Effector memory CD4-positive, alpha-beta T cell (primary cell): ENCODE results near the gene SLC22A6.
A peak's percentile ranks its signal among the peaks of the same experiment; 100 is the strongest.

Source experiments
- DNase-seq, 3 donors: peaks; one replicate each; pipeline ENCODE4 v3.0.0-alpha.2; 2020
- H3K27ac ChIP-seq: 2 replicates; pipeline ENCODE4 v1.7.0; 2013; ENCODE audit warnings: mild to moderate bottlenecking, low read length, moderate library complexity; ENCODE audit not compliant: insufficient read depth, poor library complexity, severe bottlenecking
- H3K27me3 ChIP-seq: replicated peaks from 2 replicates; pipeline ENCODE4 v1.7.0; 2013; ENCODE audit warnings: mild to moderate bottlenecking, low read length; ENCODE audit not compliant: insufficient read depth, control insufficient read depth, poor library complexity, severe bottlenecking
- H3K36me3 ChIP-seq: 2 replicates; pipeline ENCODE4 v1.7.0; 2013; ENCODE audit warnings: mild to moderate bottlenecking, low read length, moderate library complexity; ENCODE audit not compliant: control insufficient read depth, insufficient read depth
- H3K4me1 ChIP-seq: 2 replicates; pipeline ENCODE4 v1.7.0; 2013; ENCODE audit warnings: low read length, mild to moderate bottlenecking; ENCODE audit not compliant: control insufficient read depth, insufficient read depth, poor library complexity, severe bottlenecking
- H3K4me3 ChIP-seq: 2 replicates; pipeline ENCODE4 v1.7.0; 2013; ENCODE audit warnings: low read length, low read depth, mild to moderate bottlenecking; ENCODE audit not compliant: insufficient read depth, poor library complexity, severe bottlenecking
- H3K9me3 ChIP-seq: 2 replicates; pipeline ENCODE4 v1.7.0; 2013; ENCODE audit warnings: mild to moderate bottlenecking, low read length, moderate library complexity; ENCODE audit not compliant: control insufficient read depth
- total RNA-seq, 3 donors: gene quantifications; one replicate each; lab custom pipeline; 2026; lab: John Stamatoyannopoulos, UW

The SLC22A6 gene, protein sequence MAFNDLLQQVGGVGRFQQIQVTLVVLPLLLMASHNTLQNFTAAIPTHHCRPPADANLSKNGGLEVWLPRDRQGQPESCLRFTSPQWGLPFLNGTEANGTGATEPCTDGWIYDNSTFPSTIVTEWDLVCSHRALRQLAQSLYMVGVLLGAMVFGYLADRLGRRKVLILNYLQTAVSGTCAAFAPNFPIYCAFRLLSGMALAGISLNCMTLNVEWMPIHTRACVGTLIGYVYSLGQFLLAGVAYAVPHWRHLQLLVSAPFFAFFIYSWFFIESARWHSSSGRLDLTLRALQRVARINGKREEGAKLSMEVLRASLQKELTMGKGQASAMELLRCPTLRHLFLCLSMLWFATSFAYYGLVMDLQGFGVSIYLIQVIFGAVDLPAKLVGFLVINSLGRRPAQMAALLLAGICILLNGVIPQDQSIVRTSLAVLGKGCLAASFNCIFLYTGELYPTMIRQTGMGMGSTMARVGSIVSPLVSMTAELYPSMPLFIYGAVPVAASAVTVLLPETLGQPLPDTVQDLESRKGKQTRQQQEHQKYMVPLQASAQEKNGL
- 0 reads per million in 3 donors for total RNA-seq

DNA sequence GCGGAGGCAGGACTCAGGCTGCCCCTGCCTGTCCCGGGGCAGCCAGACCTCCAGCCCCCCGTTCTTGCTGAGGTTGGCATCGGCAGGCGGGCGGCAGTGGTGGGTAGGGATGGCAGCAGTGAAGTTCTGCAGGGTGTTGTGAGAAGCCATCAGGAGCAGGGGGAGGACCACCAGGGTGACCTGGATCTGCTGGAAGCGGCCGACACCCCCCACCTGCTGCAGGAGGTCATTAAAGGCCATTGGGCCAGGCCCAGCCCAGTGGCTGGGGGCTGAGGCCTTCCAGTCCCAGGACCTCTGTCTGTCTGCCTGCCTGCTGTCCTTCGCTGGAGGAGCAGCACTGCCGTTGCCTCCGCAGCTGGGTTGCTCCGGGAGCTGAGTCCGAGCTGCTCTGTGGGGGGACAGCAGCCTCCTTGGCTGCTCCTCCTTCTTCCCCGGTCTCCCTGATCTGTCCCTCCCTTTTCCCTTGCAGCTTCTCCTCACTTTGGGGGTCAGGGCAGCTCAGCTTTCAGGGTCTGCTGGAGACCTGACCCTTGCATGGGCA is at the start of gene SLC22A6:
TSS of gene SLC22A6 (minus strand) at position 517 of the 541 bp plus-strand sequence. CDS start at position 240, 277 bp downstream.
- no peak for DNase-seq
- no peaks in the 10 kb centered on the region for H3K4me1 ChIP-seq
- no peak within 1 kb of the TSS for H3K27ac ChIP-seq
- H3K4me3 ChIP-seq: no peak within 1 kb of the TSS
- H3K36me3 ChIP-seq: no peaks in the 10 kb centered on the region
- H3K9me3 ChIP-seq: no peaks in the 10 kb centered on the region
- no peaks in the 10 kb centered on the region for H3K27me3 ChIP-seq

DNA sequence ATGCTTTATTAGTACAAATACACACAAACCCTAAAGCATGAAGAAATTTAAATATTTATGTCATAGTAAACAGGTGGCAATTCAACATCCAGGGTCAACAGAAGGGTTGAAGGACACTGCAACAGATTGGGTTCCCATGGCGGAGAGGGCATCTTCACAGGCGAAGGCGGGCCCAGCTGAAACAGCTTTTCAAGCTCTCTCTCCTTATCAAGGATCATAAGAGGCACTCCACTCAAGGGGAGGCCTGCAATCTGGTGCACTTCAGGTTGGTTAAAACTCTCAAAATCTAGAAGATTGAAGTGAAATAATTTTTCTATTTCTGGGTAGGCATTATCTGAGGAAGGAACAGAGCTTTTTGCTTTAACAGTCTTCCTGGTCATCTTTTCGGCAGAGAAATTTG is 47.7 kb upstream of the SLC22A6 start:
- Histone ChIP-seq H3K4me1 (no peaks in the 10 kb centered on the region), H3K27ac (no peak overlapping the region), H3K4me3 (no peak overlapping the region), H3K9me3 (no peaks in the 10 kb centered on the region), H3K27me3 (peaks cover 3% of the 10 kb centered on the region), H3K36me3 (no peaks in the 10 kb centered on the region)
- DNase-seq: no peak

DNA sequence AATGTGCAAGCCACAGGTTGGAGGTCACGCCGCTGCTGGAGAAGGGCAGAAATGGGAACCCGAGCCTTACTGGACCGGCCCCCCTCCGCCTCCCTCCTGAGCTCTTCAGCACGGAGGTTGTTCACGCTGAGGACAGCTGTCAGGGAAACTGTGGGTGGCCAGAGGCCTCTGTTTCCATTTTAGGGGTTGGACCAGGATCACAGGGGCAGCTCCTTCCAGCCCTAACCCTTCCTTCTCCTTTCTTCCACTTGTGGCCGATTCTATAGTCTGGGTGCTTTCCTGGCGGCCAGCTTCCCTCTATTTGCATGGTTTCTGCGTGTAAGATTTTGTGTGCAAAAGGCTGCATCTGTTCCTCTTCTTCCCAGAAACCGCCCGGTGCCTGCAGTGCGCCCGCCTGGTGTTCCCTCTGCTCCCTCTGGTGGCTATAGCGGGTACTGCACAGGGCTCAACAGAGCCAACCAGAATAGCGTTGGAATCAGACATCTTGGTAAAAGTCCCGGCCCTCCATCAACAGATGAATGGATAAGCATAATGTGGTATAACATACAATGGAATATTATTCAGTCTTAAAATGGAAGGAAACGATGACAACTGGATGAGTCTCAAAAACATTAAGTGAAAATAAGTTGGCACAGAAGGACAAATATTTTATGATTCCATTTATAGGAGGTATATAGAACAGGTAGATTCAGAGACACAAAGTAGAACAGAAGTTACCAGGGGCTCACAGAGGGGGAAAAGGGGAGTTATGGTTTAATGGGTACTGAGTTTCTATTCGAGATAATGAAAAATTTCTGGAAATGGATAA is 39.3 kb upstream of the SLC22A6 start:
- DNase-seq: peak; percentile 51 to 69 (median 64)
- Histone ChIP-seq H3K36me3 (no peaks in the 10 kb centered on the region), H3K27ac (no peak overlapping the region), H3K4me3 (no peak overlapping the region), H3K9me3 (no peaks in the 10 kb centered on the region), H3K27me3 (no peaks in the 10 kb centered on the region), H3K4me1 (no peaks in the 10 kb centered on the region)

DNA sequence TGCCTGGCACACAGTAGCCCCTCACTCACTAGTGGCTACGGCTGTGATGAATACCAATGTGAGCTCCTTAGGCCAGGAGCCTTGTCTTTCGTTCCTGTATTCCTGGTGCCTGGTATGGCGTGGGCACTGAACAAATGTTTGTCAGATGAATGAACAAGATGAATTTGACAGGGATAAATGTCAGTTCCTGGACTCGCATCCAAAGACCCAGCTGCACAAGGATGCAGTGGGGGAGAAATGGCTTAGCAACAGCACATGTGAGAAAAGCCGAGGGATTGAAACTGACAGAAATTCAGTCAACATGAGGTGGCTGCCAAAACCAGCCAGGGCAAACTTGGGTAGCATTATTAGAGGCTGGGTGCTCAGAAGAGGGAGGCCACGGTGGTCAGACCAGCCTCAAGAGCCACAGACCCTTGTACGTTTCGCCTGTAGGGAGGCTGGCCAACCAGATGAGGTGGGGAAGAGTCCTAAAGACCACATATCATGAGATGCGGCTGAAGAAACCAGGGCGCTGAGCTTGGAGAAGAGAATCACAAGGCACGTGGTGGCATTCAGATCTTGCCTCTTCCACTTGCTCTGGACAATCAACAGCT is 38.6 kb upstream of the SLC22A6 start:
- H3K9me3 ChIP-seq: no peaks in the 10 kb centered on the region
- H3K36me3 ChIP-seq: no peaks in the 10 kb centered on the region
- H3K27ac ChIP-seq: no peak overlapping the region
- no peak for DNase-seq
- H3K27me3 ChIP-seq: no peaks in the 10 kb centered on the region
- no peak overlapping the region for H3K4me3 ChIP-seq
- H3K4me1 ChIP-seq: no peaks in the 10 kb centered on the region

DNA sequence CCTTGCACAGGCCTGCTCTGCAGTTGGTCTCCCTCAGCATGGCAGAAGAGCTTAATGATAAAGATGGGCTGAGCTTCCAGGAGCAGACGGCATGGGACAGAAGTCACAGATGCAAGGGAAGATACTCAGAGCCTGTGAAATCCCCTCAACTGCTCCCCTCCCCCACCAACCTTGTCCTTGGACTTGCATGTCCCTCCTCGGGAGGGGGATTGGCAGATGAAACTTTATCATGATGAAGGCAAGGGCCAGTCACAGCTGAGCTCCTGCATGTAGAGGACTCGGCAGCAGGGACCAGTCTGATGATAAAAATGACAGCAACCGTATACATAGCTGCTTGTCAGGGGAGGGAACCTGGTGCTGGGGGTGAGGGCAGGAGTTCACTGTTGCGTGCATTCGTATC is 37.7 kb upstream of the SLC22A6 start:
- Histone ChIP-seq H3K4me1 (no peaks in the 10 kb centered on the region), H3K27me3 (no peaks in the 10 kb centered on the region), H3K9me3 (no peaks in the 10 kb centered on the region), H3K4me3 (no peak overlapping the region), H3K27ac (no peak overlapping the region), H3K36me3 (no peaks in the 10 kb centered on the region)
- DNase-seq: no peak

DNA sequence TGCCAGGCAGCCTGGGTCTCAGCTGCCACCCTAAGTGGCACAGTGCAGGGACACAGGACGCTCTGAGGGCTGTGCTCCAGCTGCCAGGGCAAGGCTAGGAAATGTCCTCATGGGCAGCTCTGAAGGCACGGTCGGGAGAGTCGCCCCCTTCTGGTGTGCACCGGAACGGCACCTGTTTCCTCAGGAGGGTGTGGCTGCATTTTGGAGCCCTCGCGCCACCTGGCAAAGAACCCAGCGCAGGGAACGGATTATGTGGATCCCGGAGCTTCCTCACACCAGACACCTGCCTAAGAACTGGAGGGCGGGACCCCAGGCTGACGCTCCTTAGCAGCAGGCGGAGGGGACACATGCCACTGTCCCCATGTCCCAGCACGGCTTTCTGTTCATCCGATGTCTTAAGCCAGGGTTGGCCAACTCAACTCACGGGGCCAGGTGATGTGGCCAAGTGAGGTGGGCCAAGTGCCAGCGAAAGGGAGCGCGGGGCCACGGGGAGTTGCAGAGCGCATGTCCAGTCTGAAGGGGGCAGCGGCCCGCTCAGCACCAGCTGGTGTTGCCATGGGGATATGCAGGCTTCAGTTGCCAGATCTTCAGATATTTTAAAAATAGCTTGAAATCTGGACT is 36.0 kb upstream of the SLC22A6 start:
- no peaks in the 10 kb centered on the region for H3K36me3 ChIP-seq
- H3K27ac ChIP-seq: no peak overlapping the region
- no peaks in the 10 kb centered on the region for H3K4me1 ChIP-seq
- H3K9me3 ChIP-seq: no peaks in the 10 kb centered on the region
- no peak for DNase-seq
- no peaks in the 10 kb centered on the region for H3K27me3 ChIP-seq
- no peak overlapping the region for H3K4me3 ChIP-seq

DNA sequence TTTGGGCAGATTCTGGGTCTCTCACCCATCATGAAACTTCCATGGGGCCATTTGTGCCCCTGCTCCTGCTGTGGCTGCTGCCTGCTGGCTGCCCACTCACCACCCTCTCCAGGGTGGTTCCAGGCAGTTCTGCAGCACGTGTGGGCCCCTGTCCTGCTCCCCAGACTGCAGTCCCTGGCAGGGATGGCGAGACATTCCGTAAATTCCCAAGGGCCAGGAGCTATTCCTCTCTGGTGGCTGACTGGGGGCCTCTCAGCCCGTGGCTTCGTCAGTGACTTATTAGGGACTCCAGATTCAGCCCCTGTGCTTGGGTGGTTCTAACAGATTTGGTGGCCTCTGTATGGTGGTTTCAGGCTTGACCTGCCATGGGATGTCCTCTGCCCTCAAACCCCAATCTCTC is 34.7 kb upstream of the SLC22A6 start:
- no peak overlapping the region for H3K27ac ChIP-seq
- no peaks in the 10 kb centered on the region for H3K27me3 ChIP-seq
- no peak overlapping the region for H3K4me3 ChIP-seq
- H3K9me3 ChIP-seq: no peaks in the 10 kb centered on the region
- H3K4me1 ChIP-seq: no peaks in the 10 kb centered on the region
- H3K36me3 ChIP-seq: no peaks in the 10 kb centered on the region
- no peak for DNase-seq

DNA sequence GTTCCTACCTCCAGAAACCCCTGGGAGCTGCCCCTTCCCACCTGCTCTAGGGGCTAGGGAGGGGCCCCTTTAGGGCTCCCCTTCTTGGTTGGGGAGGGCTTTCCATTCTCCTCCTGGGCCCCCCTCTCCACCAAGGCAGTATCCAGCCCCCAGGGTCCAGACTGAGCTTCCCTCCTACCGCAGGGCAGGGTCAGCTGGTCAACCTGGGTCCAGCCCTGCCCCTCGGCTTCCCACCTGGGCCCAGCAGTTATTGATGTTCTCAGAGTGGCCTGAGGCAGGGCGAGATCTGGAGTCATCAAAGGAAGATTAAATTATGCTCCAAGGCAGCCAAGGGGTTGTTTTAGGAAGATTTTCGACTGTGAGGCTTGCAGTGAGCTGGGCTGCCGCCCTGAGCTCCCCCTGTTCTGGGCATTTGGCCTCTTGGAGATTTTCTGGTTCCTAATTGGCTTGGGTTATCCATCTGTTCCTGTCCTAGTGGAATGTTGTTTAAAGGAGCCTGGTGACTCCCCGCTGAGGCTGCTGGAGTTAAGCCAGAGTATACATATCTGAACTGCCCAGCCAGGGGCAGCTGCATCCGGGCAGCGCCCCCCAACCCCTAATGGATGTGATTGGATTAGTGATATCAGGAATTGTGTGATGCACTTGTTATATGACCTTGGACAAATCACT is 32.7 kb upstream of the SLC22A6 start:
- Histone ChIP-seq H3K4me1 (no peaks in the 10 kb centered on the region), H3K27me3 (no peaks in the 10 kb centered on the region), H3K4me3 (no peak overlapping the region), H3K9me3 (no peaks in the 10 kb centered on the region), H3K27ac (no peak overlapping the region), H3K36me3 (no peaks in the 10 kb centered on the region)
- no peak for DNase-seq
